H9 (cell line): Measurements from ENCODE around the gene B4GALNT1. TPM values are rescaled to one million over a fixed set of nuclear protein-coding genes. Genes with fewer than 3 reads are reported as not detected.

ENCODE experiments used
- DNase-seq: peaks from one replicate; pipeline ENCODE4 v3.0.0-alpha.2; 2017
- H2AFZ ChIP-seq: one replicate; pipeline ENCODE4 v1.6.1; 2013; ENCODE audit warnings: mild to moderate bottlenecking, low read length, control low read depth, moderate library complexity
- H2AK5ac ChIP-seq: 2 replicates; pipeline ENCODE4 v1.6.1; 2013; ENCODE audit warnings: low read length, control low read depth, mixed read lengths; ENCODE audit not compliant: insufficient read length
- H2BK120ac ChIP-seq: one replicate; pipeline ENCODE4 v1.6.1; 2013; ENCODE audit warnings: low read depth, mild to moderate bottlenecking, low read length, control low read depth, inconsistent platforms; ENCODE audit not compliant: poor library complexity, severe bottlenecking
- H2BK12ac ChIP-seq: 2 replicates; pipeline ENCODE4 v1.6.1; 2013; ENCODE audit warnings: low read length, control low read depth, mixed read lengths, low read depth; ENCODE audit not compliant: insufficient read length
- H2BK15ac ChIP-seq: 2 replicates; pipeline ENCODE4 v1.6.1; 2013; ENCODE audit warnings: low read depth, low read length, control low read depth
- H2BK20ac ChIP-seq: one replicate; pipeline ENCODE4 v1.6.1; 2013; ENCODE audit warnings: low read depth, mild to moderate bottlenecking, low read length, control low read depth, inconsistent platforms; ENCODE audit not compliant: poor library complexity, severe bottlenecking
- H2BK5ac ChIP-seq: 2 replicates; pipeline ENCODE4 v1.6.1; 2013; ENCODE audit warnings: low read length, control low read depth, mixed read lengths; ENCODE audit not compliant: insufficient read length
- H3K14ac ChIP-seq: 2 replicates; pipeline ENCODE4 v1.6.1; 2013; ENCODE audit warnings: low read length, control low read depth; ENCODE audit not compliant: insufficient read depth
- H3K18ac ChIP-seq: 2 replicates; pipeline ENCODE4 v1.6.1; 2013; ENCODE audit warnings: low read depth, mild to moderate bottlenecking, mixed read lengths, low read length, control low read depth; ENCODE audit not compliant: insufficient read length
- H3K23ac ChIP-seq: 2 replicates; pipeline ENCODE4 v1.6.1; 2013; ENCODE audit warnings: low read length, control low read depth, mixed read lengths, low read depth; ENCODE audit not compliant: insufficient read length
- H3K23me2 ChIP-seq: 2 replicates; pipeline ENCODE4 v1.6.1; 2013; ENCODE audit warnings: low read depth, mild to moderate bottlenecking, mixed read lengths, low read length, control low read depth; ENCODE audit not compliant: insufficient read length, poor library complexity, severe bottlenecking
- H3K27ac ChIP-seq: 2 replicates; pipeline ENCODE4 v1.5.1; 2013; ENCODE audit warnings: low read length, control low read depth, mixed read lengths, low read depth; ENCODE audit not compliant: insufficient read length
- H3K27me3 ChIP-seq: 2 replicates; pipeline ENCODE4 v1.6.1; 2013; ENCODE audit warnings: low read length, control low read depth, inconsistent platforms; ENCODE audit not compliant: insufficient read depth
- H3K4ac ChIP-seq: 2 replicates; pipeline ENCODE4 v1.6.1; 2013; ENCODE audit warnings: low read depth, mild to moderate bottlenecking, control low read depth, inconsistent platforms, low read length, moderate library complexity
- H3K4me1 ChIP-seq: 2 replicates; pipeline ENCODE4 v1.6.1; 2013; ENCODE audit warnings: low read length, control low read depth, inconsistent platforms; ENCODE audit not compliant: insufficient read depth
- H3K4me2 ChIP-seq: 2 replicates; pipeline ENCODE4 v1.6.1; 2013; ENCODE audit warnings: low read length, control low read depth, mixed read lengths; ENCODE audit not compliant: insufficient read length, insufficient read depth
- H3K56ac ChIP-seq: 2 replicates; pipeline ENCODE4 v1.6.1; 2013; ENCODE audit warnings: low read depth, mild to moderate bottlenecking, mixed read lengths, low read length, control low read depth; ENCODE audit not compliant: insufficient read length
- H3K79me1 ChIP-seq: 2 replicates; pipeline ENCODE4 v1.6.1; 2013; ENCODE audit warnings: low read depth, mild to moderate bottlenecking, moderate library complexity, low read length, control low read depth, inconsistent platforms; ENCODE audit not compliant: insufficient read depth, poor library complexity, severe bottlenecking
- H3K79me2 ChIP-seq: 2 replicates; pipeline ENCODE4 v1.6.1; 2013; ENCODE audit warnings: low read length, control low read depth, inconsistent platforms; ENCODE audit not compliant: insufficient read depth
- H3K9ac ChIP-seq: 2 replicates; pipeline ENCODE4 v1.6.1; 2013; ENCODE audit warnings: low read length, control low read depth, mixed read lengths; ENCODE audit not compliant: insufficient read length; ENCODE audit errors: extremely low read depth
- H3K9me3 ChIP-seq: one replicate; pipeline ENCODE4 v1.6.1; 2013; ENCODE audit warnings: low read depth, low read length, inconsistent platforms; ENCODE audit not compliant: control insufficient read depth
- H3T11ph ChIP-seq: one replicate; pipeline ENCODE4 v1.6.1; 2013; ENCODE audit warnings: mild to moderate bottlenecking, low read length, control low read depth, inconsistent platforms
- H4K20me1 ChIP-seq: one replicate; pipeline ENCODE4 v1.6.1; 2013; ENCODE audit not compliant: control insufficient read depth, insufficient read length, insufficient read depth
- H4K5ac ChIP-seq: 2 replicates; pipeline ENCODE4 v1.6.1; 2013; ENCODE audit warnings: low read depth, mild to moderate bottlenecking, mixed read lengths, low read length, control low read depth; ENCODE audit not compliant: insufficient read length
- H4K8ac ChIP-seq: replicated peaks from 2 replicates; pipeline ENCODE4 v1.6.1; 2013; ENCODE audit warnings: low read length, control low read depth, mixed read lengths, low read depth; ENCODE audit not compliant: insufficient read length
- H4K91ac ChIP-seq: 2 replicates; pipeline ENCODE4 v1.6.1; 2013; ENCODE audit warnings: low read depth, mild to moderate bottlenecking, moderate library complexity, mixed read lengths, low read length, control low read depth; ENCODE audit not compliant: insufficient read length
- H3K27ac Mint-ChIP-seq, 3 experiments: 2 replicates in 2 of 3; 3 replicates in 1 of 3; pipeline ENCODE4 v1.8.0; 2020 to 2021; ENCODE audit warnings: mixed read lengths in 3 of 3, mild to moderate bottlenecking in 1 of 3, moderate library complexity in 1 of 3
- H3K27me3 Mint-ChIP-seq: 2 replicates; pipeline ENCODE4 v1.8.0; 2021; ENCODE audit warnings: low read depth, mild to moderate bottlenecking, moderate library complexity, mixed read lengths
- H3K36me3 Mint-ChIP-seq, 3 experiments: 2 replicates in 2 of 3; 3 replicates in 1 of 3; pipeline ENCODE4 v1.8.0; 2020 to 2021; ENCODE audit warnings: low read depth in 3 of 3, mixed read lengths in 3 of 3; ENCODE audit not compliant: insufficient read depth in 1 of 3
- H3K4me1 Mint-ChIP-seq, 2 experiments: 2 replicates each; pipeline ENCODE4 v1.8.0; 2020; ENCODE audit warnings: mixed read lengths in 2 of 2
- H3K4me3 Mint-ChIP-seq, 2 experiments: 2 replicates in 1 of 2; 3 replicates in 1 of 2; pipeline ENCODE4 v1.8.0; 2020 to 2021; ENCODE audit warnings: mild to moderate bottlenecking in 2 of 2, mixed read lengths in 2 of 2, moderate library complexity in 1 of 2
- H3K9me3 Mint-ChIP-seq, 2 experiments: 2 replicates in 1 of 2; 3 replicates in 1 of 2; pipeline ENCODE4 v1.8.0; 2020; ENCODE audit warnings: mild to moderate bottlenecking in 2 of 2, mixed read lengths in 2 of 2, moderate library complexity in 1 of 2
- CTCF ChIP-seq: fragments of 200-600 bp; sonication (generic); conservative IDR thresholded peaks from 3 replicates; pipeline ENCODE4 v1.8.0; 2021; ENCODE audit warnings: antibody characterized with exemption, mild to moderate bottlenecking
- WGBS: extraction: QIAGEN DNeasy Blood & Tissue Kit; methylation state at CpG from one replicate; pipeline ENCODE4 v1.1.7; 2013; ENCODE audit warnings: missing lambda C conversion rate, low lambda C conversion rate, mixed read lengths; ENCODE audit not compliant: insufficient read length; ENCODE audit errors: extremely low coverage; 5-methylcytosine and 5-hydroxymethylcytosine counted together
- total RNA-seq: library from RNA; stranded (reverse); gene quantifications from 2 replicates; pipeline ENCODE4 v1.2.1, GENCODE V29; 2021

B4GALNT1 gene
- total RNA-seq, 1 experiment from 2014 or later = 2.3 TPM

- no CpG with 5 or more reads among the region's 2 CpGs for WGBS
- no peak overlapping the region for H2AK5ac ChIP-seq
- no peak overlapping the region for H3K14ac ChIP-seq
- H3K4me2 ChIP-seq = no peak overlapping the region
- no peak for TF ChIP-seq CTCF
- H3K56ac ChIP-seq = no peak overlapping the region
- H3K79me2 ChIP-seq = 0 out of 2 replicates have a peak, but pooled peaks cover 2% of the 10 kb centered on the region
- H2BK20ac ChIP-seq = no peak overlapping the region
- no peak overlapping the region for H4K8ac ChIP-seq
- H4K20me1 ChIP-seq = no peaks in the 10 kb centered on the region
- H2BK5ac ChIP-seq = no peak overlapping the region
- H3K18ac ChIP-seq = no peak overlapping the region
- no peaks in the 10 kb centered on the region for H3K27me3 ChIP-seq
- Mint-ChIP-seq H3K27me3 (no peaks in the 10 kb centered on the region), H3K4me1 (peaks cover 0 to 2% of the 10 kb centered on the region in 2 experiments; a peak in 1 of 4 replicates), H3K4me3 (no peak overlapping the region), H3K27ac (no peak overlapping the region), H3K9me3 (no peaks in the 10 kb centered on the region), H3K36me3 (peaks cover 40 to 79% (median 59%) of the 10 kb centered on the region in 3 experiments; a peak in 6 of 7 replicates)
- no peak overlapping the region for H3K4ac ChIP-seq
- H3K23ac ChIP-seq = no peak overlapping the region
- H3T11ph ChIP-seq = no peak overlapping the region
- no peak overlapping the region for H4K91ac ChIP-seq
- H2BK12ac ChIP-seq = no peak overlapping the region
- no peaks in the 10 kb centered on the region for H3K4me1 ChIP-seq
- no peak for DNase-seq
- no peaks in the 10 kb centered on the region for H3K79me1 ChIP-seq
- no peak overlapping the region for H3K9ac ChIP-seq
- no peak overlapping the region for H4K5ac ChIP-seq
- H3K9me3 ChIP-seq = no peaks in the 10 kb centered on the region
- H2BK120ac ChIP-seq = no peak overlapping the region
- no peak overlapping the region for H2AFZ ChIP-seq
- no peaks in the 10 kb centered on the region for H3K23me2 ChIP-seq
- H2BK15ac ChIP-seq = no peak overlapping the region
- no peak overlapping the region for H3K27ac ChIP-seq
Observed at GRCh38 chr12:57579011-57579410, 54.0 kb downstream of the B4GALNT1 start.
